Esophagus squamous epithelium (tissue), 5 donors: ENCODE data around the gene MRPL45. TPM values are rescaled to one million over a fixed set of nuclear protein-coding genes. Genes with fewer than 3 reads are reported as not detected.

Source experiments
- DNase-seq: peaks from one replicate; lab custom pipeline; 2025; lab: John Stamatoyannopoulos, UW
- H3K27ac ChIP-seq, 4 donors: fragments of 200-600 bp; sonication (generic); one replicate each; pipeline ENCODE4 v1.5.1; 2016 to 2019; ENCODE audit warnings: mild to moderate bottlenecking in 1 of 4
- H3K27me3 ChIP-seq, 4 donors: fragments of 200-600 bp; sonication (generic); 1 replicate in 3 of 4; 2 replicates in 1 of 4; pipeline versions ENCODE4 v1.5.1 to v1.6.0; 2017 to 2021; ENCODE audit warnings: antibody characterized with exemption in 1 of 4
- H3K36me3 ChIP-seq, 3 donors: fragments of 200-600 bp; sonication (generic); one replicate each; pipeline ENCODE4 v1.5.1; 2016 to 2019
- H3K4me1 ChIP-seq, 3 donors: fragments of 200-600 bp; sonication (generic); one replicate each; pipeline ENCODE4 v1.5.1; 2017 to 2019
- H3K4me3 ChIP-seq, 4 donors: fragments of 200-600 bp; sonication (generic); 1 replicate in 3 of 4; 2 replicates in 1 of 4; pipeline ENCODE4 v1.5.1; 2016 to 2019; ENCODE audit warnings: mild to moderate bottlenecking in 2 of 4, moderate library complexity in 1 of 4
- H3K9me3 ChIP-seq, 3 donors: fragments of 200-600 bp; sonication (generic); one replicate each; pipeline ENCODE4 v1.5.1; 2016 to 2019
- POLR2A ChIP-seq, 4 donors: fragments of 450-650 bp; IDR thresholded peaks; one replicate each; pipeline ENCODE4 v1.6.1; 2017; ENCODE audit warnings: antibody characterized with exemption in 4 of 4, mild to moderate bottlenecking in 4 of 4, moderate library complexity in 3 of 4
- WGBS, 2 donors: methylation state at CpG; one replicate each; pipeline ENCODE4 v1.1.5; 2018; 5-methylcytosine and 5-hydroxymethylcytosine counted together
- intact Hi-C: fragments of 100-400 bp; cut with DNase I; formaldehyde crosslinking; loops from one replicate; pipeline ENCODE4 v1.15.0; 2022
- total RNA-seq, 4 donors: library from RNA; depleted of rRNA; stranded (reverse); fragments of >200 nt; gene quantifications; one replicate each; pipeline ENCODE4 v1.1.0, GENCODE V29; 2016
- TF ChIP-seq, protein P1 (sequence below), 6 experiments: fragments of 450-650 bp in 4 of 6; fragments of 200-600 bp in 2 of 6; sonication (generic) in 2 of 6; IDR thresholded peaks; one replicate each; pipeline ENCODE4 v1.5.1; 2016 to 2019; ENCODE audit warnings: antibody characterized with exemption in 6 of 6, mild to moderate bottlenecking in 4 of 6, moderate library complexity in 4 of 6
- donor health status: DM: yes; HTN: yes; CAD: no.

MRPL45 gene
- total RNA-seq, 4 donors from 2014 or later, result 21.3 to 33.0 (median 29.9) TPM

DNA sequence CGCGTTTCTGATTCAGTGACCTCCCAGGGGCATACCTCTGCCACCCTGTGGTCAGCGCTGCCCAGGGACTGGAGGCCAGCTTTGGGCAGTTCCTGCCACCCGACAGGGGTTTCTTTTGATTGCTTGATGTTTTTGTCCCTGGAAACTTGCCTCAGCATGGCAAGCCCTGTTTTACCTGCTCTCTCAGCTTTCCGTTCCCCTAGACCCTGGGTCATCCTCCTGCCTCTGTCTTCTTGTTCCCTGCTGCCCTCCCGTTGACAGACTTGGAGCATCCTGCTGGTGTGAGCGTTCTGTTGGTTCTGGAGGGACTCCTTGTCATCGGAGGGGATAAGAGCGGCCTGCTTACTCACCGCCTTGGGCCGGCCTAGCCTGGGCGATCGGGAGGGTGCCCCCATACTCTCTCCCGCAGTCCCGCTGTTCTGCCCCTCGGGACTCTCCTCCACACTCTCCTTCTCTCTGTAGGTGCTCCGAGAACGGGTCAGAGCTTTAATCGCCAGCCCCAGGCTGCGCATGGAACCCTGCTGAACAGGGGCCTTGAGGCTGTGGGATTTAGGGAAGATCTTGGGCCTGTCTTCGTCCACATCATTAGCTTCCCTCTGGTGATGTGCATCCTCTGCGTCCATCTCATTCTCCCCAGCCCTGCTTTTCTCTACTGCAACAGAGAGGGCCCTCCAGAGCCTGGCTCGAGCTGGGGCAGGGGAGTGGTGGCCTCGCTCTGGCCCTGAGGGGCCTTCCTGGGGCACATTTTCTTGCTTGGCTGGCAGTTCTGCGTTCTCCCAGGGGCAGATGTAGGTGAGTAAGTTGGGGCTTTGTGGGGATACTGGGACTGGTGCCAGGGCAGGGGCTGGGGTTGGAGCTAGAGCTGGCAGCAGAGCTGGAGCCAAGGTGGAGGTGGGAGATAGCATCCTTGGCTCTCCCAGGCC is 33.1 kb downstream of the MRPL45 start:
- DNase-seq, result no peak
- Histone ChIP-seq H3K27me3 (peaks cover 0 to 66% (median 0%) of the 10 kb centered on the region in 4 donors), H3K9me3 (no peaks in the 10 kb centered on the region), H3K27ac (no peak overlapping the region), H3K36me3 (no peaks in the 10 kb centered on the region), H3K4me1 (peaks cover 0 to 5% (median 0%) of the 10 kb centered on the region in 3 donors), H3K4me3 (no peak overlapping the region)
- intact Hi-C loops, result no loop called here
- WGBS, 2 donors, result 85 to 92% methylated on average over 21 to 25 of the region's 25 CpGs
- no peak for TF ChIP-seq POLR2A (IDR thresholded peaks at IDR 0.05)
- TF ChIP-seq, protein P1, sequence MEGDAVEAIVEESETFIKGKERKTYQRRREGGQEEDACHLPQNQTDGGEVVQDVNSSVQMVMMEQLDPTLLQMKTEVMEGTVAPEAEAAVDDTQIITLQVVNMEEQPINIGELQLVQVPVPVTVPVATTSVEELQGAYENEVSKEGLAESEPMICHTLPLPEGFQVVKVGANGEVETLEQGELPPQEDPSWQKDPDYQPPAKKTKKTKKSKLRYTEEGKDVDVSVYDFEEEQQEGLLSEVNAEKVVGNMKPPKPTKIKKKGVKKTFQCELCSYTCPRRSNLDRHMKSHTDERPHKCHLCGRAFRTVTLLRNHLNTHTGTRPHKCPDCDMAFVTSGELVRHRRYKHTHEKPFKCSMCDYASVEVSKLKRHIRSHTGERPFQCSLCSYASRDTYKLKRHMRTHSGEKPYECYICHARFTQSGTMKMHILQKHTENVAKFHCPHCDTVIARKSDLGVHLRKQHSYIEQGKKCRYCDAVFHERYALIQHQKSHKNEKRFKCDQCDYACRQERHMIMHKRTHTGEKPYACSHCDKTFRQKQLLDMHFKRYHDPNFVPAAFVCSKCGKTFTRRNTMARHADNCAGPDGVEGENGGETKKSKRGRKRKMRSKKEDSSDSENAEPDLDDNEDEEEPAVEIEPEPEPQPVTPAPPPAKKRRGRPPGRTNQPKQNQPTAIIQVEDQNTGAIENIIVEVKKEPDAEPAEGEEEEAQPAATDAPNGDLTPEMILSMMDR (IDR thresholded peaks at IDR 0.05), result no peak

DNA sequence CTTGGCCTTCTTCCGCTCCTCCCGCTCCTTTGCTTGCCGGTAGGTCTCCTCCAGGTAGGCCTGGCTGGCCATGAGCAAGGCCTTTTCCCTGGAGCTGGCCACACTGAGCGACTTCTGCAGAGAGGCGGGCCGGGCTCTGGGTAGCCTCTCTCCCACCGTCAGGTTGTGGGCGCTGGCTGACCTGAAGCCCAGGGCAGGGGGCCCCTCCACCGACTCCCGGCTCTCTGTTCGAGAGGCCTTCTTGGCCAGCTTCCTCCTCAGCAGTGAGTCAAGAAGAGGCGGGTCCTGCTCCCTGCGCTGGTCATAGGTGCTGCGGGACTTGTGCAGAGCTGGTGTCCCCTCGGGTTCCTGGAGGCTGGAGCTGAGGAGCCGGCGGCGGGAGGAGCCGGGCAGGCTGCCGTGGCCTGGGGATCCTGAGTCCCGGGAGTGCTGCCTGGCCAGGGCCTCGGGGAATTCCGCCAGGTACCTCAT is 34.0 kb downstream of the MRPL45 start:
- intact Hi-C loops, result no loop called here
- no peak for DNase-seq
- no peak overlapping the region for H3K4me3 ChIP-seq
- TF ChIP-seq, protein P1 (IDR thresholded peaks at IDR 0.05), result no peak
- TF ChIP-seq POLR2A (IDR thresholded peaks at IDR 0.05), result no peak
- H3K9me3 ChIP-seq, result no peaks in the 10 kb centered on the region
- WGBS, 2 donors, result 66 to 100% methylated on average over 1 to 7 of the region's 23 CpGs
- peaks cover 0 to 69% (median 0%) of the 10 kb centered on the region in 4 donors for H3K27me3 ChIP-seq
- H3K36me3 ChIP-seq, result no peaks in the 10 kb centered on the region
- no peaks in the 10 kb centered on the region for H3K4me1 ChIP-seq
- H3K27ac ChIP-seq, result no peak overlapping the region

DNA sequence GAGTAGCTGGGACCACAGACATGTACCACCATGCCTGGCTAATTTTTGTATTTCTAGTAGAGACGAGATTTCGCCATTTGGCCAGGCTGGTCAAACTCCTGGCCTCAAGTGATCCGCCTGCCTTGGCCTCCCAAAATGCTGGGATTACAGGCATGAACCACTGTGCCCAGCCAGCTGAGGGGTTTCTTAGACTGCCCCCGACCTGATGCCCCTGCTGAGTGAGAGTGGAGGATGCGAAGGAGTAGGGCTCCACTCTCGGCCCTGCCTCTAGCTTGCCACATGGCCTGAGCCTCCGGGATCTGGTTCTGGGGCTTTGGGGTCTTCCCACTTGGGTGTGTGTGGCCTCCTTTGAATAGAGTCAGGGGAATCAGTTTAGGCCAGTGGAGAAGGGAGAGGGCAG is 35.8 kb downstream of the MRPL45 start:
- peaks cover 0 to 69% (median 0%) of the 10 kb centered on the region in 4 donors for H3K27me3 ChIP-seq

DNA sequence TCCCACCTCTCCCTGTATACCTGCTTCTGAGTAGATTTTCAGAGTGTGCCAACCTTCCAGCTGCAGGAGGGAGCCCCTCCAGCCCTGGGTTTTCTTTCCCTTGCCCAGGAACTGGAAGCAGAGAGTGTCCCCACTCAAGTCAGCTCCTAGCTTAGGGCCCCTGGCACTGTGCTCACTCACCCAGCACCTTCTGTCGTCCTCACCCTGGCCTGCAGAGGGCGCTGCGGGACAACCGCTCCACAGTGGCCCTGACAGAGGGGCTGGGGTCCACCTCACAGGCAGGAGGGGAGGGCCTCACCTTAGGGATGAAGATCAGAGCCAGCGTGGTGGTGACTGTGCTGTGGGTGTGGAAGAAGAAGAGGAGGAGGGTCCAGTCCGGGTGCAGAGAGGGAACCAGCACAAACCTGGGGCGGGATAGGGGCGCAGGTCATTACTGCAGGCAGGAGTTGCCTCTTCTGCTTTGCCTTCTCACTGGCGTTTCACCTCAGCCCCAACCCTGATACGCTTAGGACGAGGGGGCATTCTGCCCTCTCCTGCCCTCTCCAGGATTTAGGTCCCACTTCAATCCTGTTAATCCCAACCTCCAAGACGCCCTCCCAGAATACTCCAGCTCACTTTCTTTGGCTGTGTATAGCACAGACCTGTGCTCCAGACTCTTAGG is 36.8 kb downstream of the MRPL45 start:
- Histone ChIP-seq H3K36me3 (no peaks in the 10 kb centered on the region), H3K27ac (no peak overlapping the region), H3K4me3 (no peak overlapping the region), H3K4me1 (no peaks in the 10 kb centered on the region), H3K27me3 (peaks cover 0 to 65% (median 0%) of the 10 kb centered on the region in 4 donors), H3K9me3 (no peaks in the 10 kb centered on the region)
- intact Hi-C loops, result no loop called here
- TF ChIP-seq, protein P1 (IDR thresholded peaks at IDR 0.05), result peak in 5 of 6 experiments; percentile 21 to 65 (median 33)
- TF ChIP-seq POLR2A (IDR thresholded peaks at IDR 0.05), result no peak
- 35 to 84% methylated on average over 5 to 10 of the region's 12 CpGs for WGBS, 2 donors
- DNase-seq, result no peak

More for the DNA sequence above, 35.8 kb downstream of the MRPL45 start:
- no peak for DNase-seq
- no peaks in the 10 kb centered on the region for H3K9me3 ChIP-seq
- TF ChIP-seq, protein P1 (IDR thresholded peaks at IDR 0.05), result no peak
- intact Hi-C loops, result no loop called here
- no peak overlapping the region for H3K27ac ChIP-seq
- whole genome bisulfite sequencing, 2 donors, result 97% methylated on average over 3 of the region's 7 CpGs; no CpG with 5 or more reads in 1 of the 2 donors
- no peaks in the 10 kb centered on the region for H3K36me3 ChIP-seq
- no peaks in the 10 kb centered on the region for H3K4me1 ChIP-seq
- H3K4me3 ChIP-seq, result no peak overlapping the region
